Parathyroid adenoma (tissue), 2 donors: Measurements from ENCODE around the gene KRT39.
"Not testable (repeated sequence)": the region's sequence is repeated elsewhere in the genome, so short reads cannot be mapped to it uniquely, and the experiment has no call there.

Source experiments
- H2AFZ ChIP-seq: fragments of 300-600 bp; sonication (generic); one replicate; pipeline ENCODE4 v1.7.0; 2017; ENCODE audit warnings: antibody characterized with exemption, mild to moderate bottlenecking
- H3K27ac ChIP-seq: fragments of 300-600 bp; sonication (generic); one replicate; pipeline ENCODE4 v1.7.0; 2017
- H3K27me3 ChIP-seq: fragments of 300-600 bp; sonication (generic); one replicate; pipeline ENCODE4 v1.7.0; 2017; ENCODE audit warnings: low read length; ENCODE audit not compliant: control insufficient read depth, insufficient read depth
- H3K36me3 ChIP-seq: fragments of 300-600 bp; sonication (generic); one replicate; pipeline ENCODE4 v1.7.0; 2017; ENCODE audit warnings: low read length; ENCODE audit not compliant: control insufficient read depth, insufficient read depth
- H3K4me1 ChIP-seq: fragments of 300-600 bp; sonication (generic); one replicate; pipeline ENCODE4 v1.7.0; 2017; ENCODE audit warnings: control low read depth
- H3K4me2 ChIP-seq: fragments of 300-600 bp; sonication (generic); one replicate; pipeline ENCODE4 v1.7.0; 2017; ENCODE audit warnings: low read length
- H3K4me3 ChIP-seq: fragments of 300-600 bp; sonication (generic); one replicate; pipeline ENCODE4 v1.7.0; 2017; ENCODE audit warnings: low read depth, low read length
- H3K79me2 ChIP-seq: fragments of 300-600 bp; sonication (generic); one replicate; pipeline ENCODE4 v1.7.0; 2017; ENCODE audit warnings: control low read depth
- H3K9ac ChIP-seq: fragments of 300-600 bp; sonication (generic); one replicate; pipeline ENCODE4 v1.7.0; 2017; ENCODE audit warnings: mild to moderate bottlenecking
- H3K9me3 ChIP-seq: fragments of 300-600 bp; sonication (generic); one replicate; pipeline ENCODE4 v1.7.0; 2017; ENCODE audit warnings: low read length; ENCODE audit not compliant: control insufficient read depth
- CTCF ChIP-seq: fragments of 300-600 bp; sonication (generic); IDR thresholded peaks from one replicate; pipeline ENCODE4 v1.7.0; 2017; ENCODE audit warnings: antibody characterized with exemption, mild to moderate bottlenecking
- donor health status: primary hyperparathyroidism.

KRT39 gene

DNA sequence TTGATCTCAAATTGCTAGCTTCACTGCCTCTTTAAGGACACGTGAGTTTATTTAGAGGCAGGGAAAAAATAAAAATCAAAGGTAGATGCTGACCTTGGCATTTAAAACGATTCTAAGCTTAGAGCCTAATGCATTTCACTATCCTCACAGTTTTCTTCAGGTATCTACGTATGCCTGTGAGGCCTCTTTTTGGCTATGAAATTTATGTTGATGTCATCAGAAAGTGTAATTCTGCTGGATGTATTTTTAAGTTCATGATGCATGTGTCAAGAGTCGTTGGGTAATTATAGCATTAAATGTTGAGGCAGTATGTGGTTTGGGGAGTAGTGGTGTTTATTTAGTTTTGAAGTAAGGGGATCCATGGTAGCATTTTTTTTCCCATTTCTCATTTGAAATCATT is 37.2 kb upstream of the KRT39 start:
- no peak overlapping the region for H3K4me2 ChIP-seq
- no peaks in the 10 kb centered on the region for H3K9me3 ChIP-seq
- H3K79me2 ChIP-seq = no peaks in the 10 kb centered on the region
- no peak overlapping the region for H3K4me3 ChIP-seq
- no peak overlapping the region for H3K9ac ChIP-seq
- no peaks in the 10 kb centered on the region for H3K27me3 ChIP-seq
- no peak overlapping the region for H2AFZ ChIP-seq
- no peak overlapping the region for H3K27ac ChIP-seq
- no peaks in the 10 kb centered on the region for H3K4me1 ChIP-seq
- no peak for TF ChIP-seq CTCF
- H3K36me3 ChIP-seq = no peaks in the 10 kb centered on the region

DNA sequence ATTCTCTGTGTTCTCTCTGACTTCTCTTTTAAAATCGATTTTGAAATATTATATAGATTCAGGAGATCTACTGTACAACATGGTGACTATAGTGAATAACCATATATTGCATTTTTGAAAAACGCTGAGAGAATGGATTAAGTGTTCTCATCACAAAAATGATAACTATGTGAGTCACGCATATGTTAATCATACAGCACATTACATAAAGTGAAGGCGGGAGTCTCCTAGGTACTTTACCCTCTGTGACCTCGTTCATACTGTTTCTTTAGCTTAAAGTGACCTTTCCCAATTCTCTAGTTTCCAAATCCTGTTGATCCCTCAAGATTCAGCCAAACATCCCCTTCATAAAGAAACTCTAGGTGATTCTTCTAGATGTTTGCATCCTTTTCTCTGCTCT is 36.1 kb upstream of the KRT39 start:
- H3K79me2 ChIP-seq = no peaks in the 10 kb centered on the region
- H3K4me2 ChIP-seq = no peak overlapping the region
- no peaks in the 10 kb centered on the region for H3K27me3 ChIP-seq
- TF ChIP-seq CTCF = no peak
- no peak overlapping the region for H2AFZ ChIP-seq
- no peak overlapping the region for H3K4me3 ChIP-seq
- no peaks in the 10 kb centered on the region for H3K36me3 ChIP-seq
- no peak overlapping the region for H3K9ac ChIP-seq
- H3K9me3 ChIP-seq = no peaks in the 10 kb centered on the region
- no peak overlapping the region for H3K27ac ChIP-seq
- no peaks in the 10 kb centered on the region for H3K4me1 ChIP-seq

DNA sequence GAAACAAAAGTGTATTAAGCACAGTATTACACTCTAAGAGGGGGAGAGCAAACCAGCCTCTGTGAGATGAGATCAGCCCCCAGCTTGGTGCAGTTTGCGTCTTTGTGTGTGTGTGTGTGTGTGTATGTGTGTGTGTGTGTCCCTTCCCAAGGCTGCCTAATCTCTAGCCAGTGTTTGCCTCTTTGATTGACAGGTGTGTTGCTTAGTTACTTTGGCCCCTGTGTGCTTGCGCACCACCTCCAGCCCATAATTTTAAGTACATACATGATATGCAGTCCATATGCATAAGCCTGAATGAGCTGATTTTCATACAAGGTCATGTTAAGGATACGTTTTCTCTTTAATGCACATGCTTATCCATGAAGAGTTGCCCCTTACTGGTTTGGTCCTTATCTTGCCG is 35.0 kb upstream of the KRT39 start:
- H3K36me3 ChIP-seq = no peaks in the 10 kb centered on the region
- H2AFZ ChIP-seq = no peak overlapping the region
- H3K79me2 ChIP-seq = no peaks in the 10 kb centered on the region
- H3K9ac ChIP-seq = no peak overlapping the region
- no peak overlapping the region for H3K4me3 ChIP-seq
- no peaks in the 10 kb centered on the region for H3K4me1 ChIP-seq
- no peak overlapping the region for H3K27ac ChIP-seq
- H3K4me2 ChIP-seq = no peak overlapping the region
- H3K27me3 ChIP-seq = no peaks in the 10 kb centered on the region
- TF ChIP-seq CTCF = no peak
- no peaks in the 10 kb centered on the region for H3K9me3 ChIP-seq

- not testable (repeated sequence) for H3K27me3 ChIP-seq, H2AFZ ChIP-seq, H3K4me1 ChIP-seq, H3K4me2 ChIP-seq, H3K9me3 ChIP-seq, H3K4me3 ChIP-seq, H3K79me2 ChIP-seq, H3K27ac ChIP-seq, H3K36me3 ChIP-seq, H3K9ac ChIP-seq
These were observed 32.8 kb upstream of the KRT39 start, which contains the start of gene KRTAP3-2 for GRCh38 chr17:40999563-40999962. Gene KRTAP3-2 (minus strand): TSS chr17:40999906. CDS start chr17:40999853, 53 bp downstream.

DNA sequence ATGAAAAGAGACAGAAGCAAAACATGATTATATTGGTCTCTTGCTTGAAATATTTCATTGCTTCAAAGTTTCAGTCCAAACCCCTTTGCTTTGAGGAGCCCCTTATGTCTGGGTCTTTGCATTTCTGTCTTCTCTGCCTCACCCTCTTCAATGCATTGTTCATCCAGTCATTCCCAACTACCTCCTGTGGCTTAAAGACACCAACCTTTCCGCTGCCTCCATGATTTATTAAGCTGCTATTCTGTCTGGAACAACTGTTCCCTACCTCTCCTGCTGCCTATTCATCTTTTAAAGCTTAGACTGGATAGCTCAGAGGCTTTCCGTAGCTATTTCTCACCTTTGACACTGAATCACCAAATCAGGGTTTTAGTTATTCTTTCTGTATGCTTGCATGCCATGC is 30.6 kb upstream of the KRT39 start:
- H3K4me2 ChIP-seq = no peak overlapping the region
- no peak overlapping the region for H2AFZ ChIP-seq
- no peaks in the 10 kb centered on the region for H3K79me2 ChIP-seq
- no peaks in the 10 kb centered on the region for H3K27me3 ChIP-seq
- H3K9ac ChIP-seq = no peak overlapping the region
- H3K4me1 ChIP-seq = no peaks in the 10 kb centered on the region
- no peak for TF ChIP-seq CTCF
- H3K4me3 ChIP-seq = no peak overlapping the region
- no peak overlapping the region for H3K27ac ChIP-seq
- H3K9me3 ChIP-seq = no peaks in the 10 kb centered on the region
- H3K36me3 ChIP-seq = no peaks in the 10 kb centered on the region
